Measurements from ENCODE around the gene GRB10. TPM values are rescaled to one million over a fixed set of nuclear protein-coding genes. Genes with fewer than 3 reads are reported as not detected.

The GRB10 gene
- total and polyA plus RNA-seq, 2 donors (not counting 3 experiments of a cell fraction or from before 2014, with no cell fraction given): 43.7 to 240 TPM

DNA sequence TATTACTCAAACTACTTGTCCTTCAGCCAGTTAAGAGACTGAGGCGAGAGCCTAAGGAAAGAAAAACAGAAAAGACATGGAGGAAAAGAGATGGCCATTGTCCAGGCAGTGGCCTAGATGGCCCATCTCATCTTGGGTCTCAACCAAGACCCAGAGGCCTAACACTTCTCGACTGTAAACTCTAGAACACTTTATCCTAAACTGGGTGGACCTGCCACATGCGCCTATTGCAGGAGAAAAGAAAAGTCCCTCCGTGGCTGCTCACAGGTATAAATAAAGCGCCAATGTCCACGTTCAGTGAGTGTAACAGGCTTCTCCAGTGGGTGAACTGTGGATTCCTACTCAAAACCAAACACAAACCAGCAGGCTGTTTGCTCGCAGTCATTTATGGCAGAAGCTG lies 124.8 kb downstream of the GRB10 start:
- no peak for FAIRE-seq
- Histone ChIP-seq H3K9me3 (replicated peaks; ENCODE audit: control insufficient read depth, insufficient read depth, low read length) (no peaks in the 10 kb centered on the region), H3K4me2 (ENCODE audit: insufficient read depth, low read length) (no peak overlapping the region), H3K9ac (replicated peaks; ENCODE audit: extremely low read depth, insufficient read depth, low read length) (no peak overlapping the region), H3K79me2 (ENCODE audit: control insufficient read depth, insufficient read depth, low read length) (peaks cover 54% of the 10 kb centered on the region), H3K36me3 (ENCODE audit: control insufficient read depth in 2 of 2, extremely low read depth in 1 of 2, insufficient read depth in 2 of 2, low read length in 2 of 2) (peaks cover 4 to 41% of the 10 kb centered on the region in 2 experiments), H3K27ac (ENCODE audit: insufficient read depth, low read depth, low read length) (peak overlapping the region; percentile 5), H2AFZ (ENCODE audit: low read depth, low read length) (no peak overlapping the region), H3K27me3 (ENCODE audit: control insufficient read depth in 2 of 2, insufficient read depth in 2 of 2, low read length in 2 of 2) (no peaks in the 10 kb centered on the region), H4K20me1 (replicated peaks; ENCODE audit: control insufficient read depth, extremely low read depth, insufficient read depth, low read length) (no peaks in the 10 kb centered on the region), H3K9me1 (replicated peaks; ENCODE audit: control insufficient read depth, extremely low read depth, insufficient read depth, low read length) (no peaks in the 10 kb centered on the region), H3K4me1 (ENCODE audit: control insufficient read depth, extremely low read depth, insufficient read depth, low read length) (peaks cover 25% of the 10 kb centered on the region), H3K4me3 (replicated peaks in 1 of 3; ENCODE audit: insufficient read depth in 1 of 3, low read depth in 1 of 3, low read length in 3 of 3) (no peak overlapping the region)
- intact Hi-C loops (cut with micrococcal nuclease) (loop anchor here (2.0 kb wide), 1 partner anchor 483 kb away; no protein-coding TSS in a partner anchor), dilution Hi-C loops (cut with MboI; ENCODE audit: extremely low pct_ligation_motif_present, low sequenced_read_pairs) (no loop called here)
- no peak for DNase-seq (ENCODE audit: low read depth, low spot score)
- no peak for TF ChIP-seq EZH2 (IDR thresholded peaks at IDR 0.05; ENCODE audit: borderline replicate concordance, low read depth, low read length, severe bottlenecking)
- TF ChIP-seq MYC (IDR thresholded peaks at IDR 0.05; ENCODE audit: low read depth, low read length): no peak
- TF ChIP-seq POLR2AphosphoS5 (IDR thresholded peaks at IDR 0.05; ENCODE audit: insufficient read depth, low read depth, low read length): no peak
- no peak for TF ChIP-seq GATA2 (IDR thresholded peaks at IDR 0.05; ENCODE audit: insufficient read depth, insufficient read length, low read depth, low read length)
- TF ChIP-seq JUN (IDR thresholded peaks at IDR 0.05; ENCODE audit: borderline replicate concordance, insufficient read depth, insufficient read length, low read depth): no peak
- no peak for TF ChIP-seq MAX (IDR thresholded peaks at IDR 0.05; ENCODE audit: insufficient read depth, insufficient read length)
- TF ChIP-seq, protein P1, sequence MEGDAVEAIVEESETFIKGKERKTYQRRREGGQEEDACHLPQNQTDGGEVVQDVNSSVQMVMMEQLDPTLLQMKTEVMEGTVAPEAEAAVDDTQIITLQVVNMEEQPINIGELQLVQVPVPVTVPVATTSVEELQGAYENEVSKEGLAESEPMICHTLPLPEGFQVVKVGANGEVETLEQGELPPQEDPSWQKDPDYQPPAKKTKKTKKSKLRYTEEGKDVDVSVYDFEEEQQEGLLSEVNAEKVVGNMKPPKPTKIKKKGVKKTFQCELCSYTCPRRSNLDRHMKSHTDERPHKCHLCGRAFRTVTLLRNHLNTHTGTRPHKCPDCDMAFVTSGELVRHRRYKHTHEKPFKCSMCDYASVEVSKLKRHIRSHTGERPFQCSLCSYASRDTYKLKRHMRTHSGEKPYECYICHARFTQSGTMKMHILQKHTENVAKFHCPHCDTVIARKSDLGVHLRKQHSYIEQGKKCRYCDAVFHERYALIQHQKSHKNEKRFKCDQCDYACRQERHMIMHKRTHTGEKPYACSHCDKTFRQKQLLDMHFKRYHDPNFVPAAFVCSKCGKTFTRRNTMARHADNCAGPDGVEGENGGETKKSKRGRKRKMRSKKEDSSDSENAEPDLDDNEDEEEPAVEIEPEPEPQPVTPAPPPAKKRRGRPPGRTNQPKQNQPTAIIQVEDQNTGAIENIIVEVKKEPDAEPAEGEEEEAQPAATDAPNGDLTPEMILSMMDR (IDR thresholded peaks at IDR 0.05; ENCODE audit: extremely low read depth in 1 of 2, insufficient read depth in 1 of 2, low read depth in 1 of 2, low read length in 2 of 2): no peak
- no peak for TF ChIP-seq POLR2A (IDR thresholded peaks at IDR 0.05; ENCODE audit: low read depth, low read length)
- no peak for TF ChIP-seq FOS (IDR thresholded peaks at IDR 0.05; ENCODE audit: borderline replicate concordance, insufficient read depth, low read length)
- ChIA-PET POLR2A (no interaction called here), CTCF (no interaction called here)
- no TSS peak for BruUV-seq (replicated peaks)

All from endothelial cell of umbilical vein (primary cell).